HG02981 (cell line): ENCODE data around the gene SNAI3.
A peak's percentile ranks its signal among the peaks of the same experiment; 100 is the strongest.

Experiments
- ATAC-seq: cut with Tn5 transposase; IDR thresholded peaks from one replicate; pipeline ENCODE4 v1.9.1; 2021; ENCODE audit warnings: mild to moderate bottlenecking, moderate library complexity; ENCODE audit not compliant: unreplicated experiment

Gene SNAI3

GRCh38 chr16:88651989-88652761 lies 34.1 kb downstream of the SNAI3 start:
- no peak for ATAC-seq

- ATAC-seq, result peak; percentile 82
Measured at GRCh38 chr16:88651276-88651988, 34.9 kb downstream of the SNAI3 start.

- ATAC-seq, result peak; percentile 64
Measured at GRCh38 chr16:88650749-88651275, 35.5 kb downstream of the SNAI3 start, which contains the start of gene CYBA. Gene CYBA (minus strand): TSS chr16:88651053. CDS start chr16:88651013, 40 bp downstream.

GRCh38 chr16:88649924-88650748 lies 36.2 kb downstream of the SNAI3 start:
- peak; percentile 3 for ATAC-seq

GRCh38 chr16:88649195-88649923 lies 36.9 kb downstream of the SNAI3 start:
- ATAC-seq, result no peak

GRCh38 chr16:88647178-88648070 lies 38.9 kb downstream of the SNAI3 start:
- no peak for ATAC-seq

- no peak for ATAC-seq
Measured at GRCh38 chr16:88646345-88647034, 39.8 kb downstream of the SNAI3 start.

GRCh38 chr16:88645941-88646340 lies 40.4 kb downstream of the SNAI3 start:
- ATAC-seq, result no peak

- ATAC-seq, result no peak
Measured at GRCh38 chr16:88645455-88645854, 40.9 kb downstream of the SNAI3 start.

GRCh38 chr16:88643644-88643932 lies 42.7 kb downstream of the SNAI3 start:
- no peak for ATAC-seq

GRCh38 chr16:88642881-88643643 lies 43.2 kb downstream of the SNAI3 start:
- ATAC-seq, result no peak

GRCh38 chr16:88640498-88641247 lies 45.6 kb downstream of the SNAI3 start:
- no peak for ATAC-seq

GRCh38 chr16:88640039-88640495 lies 46.2 kb downstream of the SNAI3 start:
- ATAC-seq, result no peak

GRCh38 chr16:88639231-88640038 lies 46.9 kb downstream of the SNAI3 start:
- no peak for ATAC-seq

GRCh38 chr16:88638323-88639230 lies 47.7 kb downstream of the SNAI3 start, which contains the start of gene IL17C:
Gene IL17C (plus strand): TSS chr16:88638572. CDS start chr16:88638642, 70 bp downstream.
- no peak for ATAC-seq
